DND-41 (cell line): Measurements from ENCODE around the gene LPAR2.

Experiments
- EZH2 ChIP-seq: IDR thresholded peaks from 3 replicates; pipeline ENCODE4 v1.6.1; 2012; ENCODE audit warnings: borderline replicate concordance, low read depth, mild to moderate bottlenecking, moderate library complexity, low read length, inconsistent platforms; ENCODE audit not compliant: severe bottlenecking
- TF ChIP-seq, protein P1 (sequence below): IDR thresholded peaks from 2 replicates; pipeline ENCODE4 v1.5.1; 2012; ENCODE audit warnings: borderline replicate concordance, low read length, moderate library complexity, mild to moderate bottlenecking; ENCODE audit not compliant: poor library complexity, severe bottlenecking; ENCODE audit errors: extremely low read depth

DNA sequence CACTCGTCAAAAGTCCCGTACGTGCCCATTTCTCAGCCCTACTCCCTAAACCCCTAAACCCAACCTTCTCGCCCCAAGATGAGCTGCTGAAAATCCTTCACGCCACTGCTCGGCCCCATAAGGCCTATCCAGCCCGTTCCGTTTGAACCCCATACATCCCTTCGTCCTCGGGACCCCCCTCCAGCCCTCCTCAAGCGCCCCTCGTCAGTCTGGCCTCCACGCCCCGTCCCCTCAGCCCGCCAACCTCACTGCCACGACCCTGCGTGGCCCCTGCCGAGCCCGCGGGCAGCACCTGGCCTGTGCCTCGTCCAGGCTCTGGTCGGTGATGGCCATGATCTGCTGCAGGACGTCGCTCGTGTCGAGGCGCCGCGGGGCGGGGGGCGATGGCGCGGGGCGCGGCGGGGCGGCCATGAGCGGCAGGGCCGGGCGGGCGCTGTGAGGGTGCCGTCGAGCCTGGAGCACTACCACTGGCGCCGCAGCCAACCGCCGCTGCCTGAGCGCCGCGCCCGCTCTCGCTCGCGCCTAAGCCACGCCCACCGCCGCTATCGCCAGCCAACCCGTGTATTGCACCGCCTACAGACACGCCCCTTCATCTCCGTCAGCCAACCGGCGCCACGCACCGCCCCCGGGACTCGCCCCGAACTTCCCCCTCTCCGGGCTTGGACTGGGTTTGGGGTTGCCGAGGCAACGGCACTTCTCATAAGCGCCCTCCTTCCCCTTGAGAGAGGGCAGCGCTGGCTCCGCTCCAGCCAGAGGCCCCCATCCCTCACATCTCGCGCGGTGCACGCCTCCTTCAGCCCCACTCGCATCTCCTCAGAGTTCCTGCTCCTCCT, 9.6 kb downstream of the LPAR2 start, which contains the start of gene PBX4:
- TF ChIP-seq, protein P1, sequence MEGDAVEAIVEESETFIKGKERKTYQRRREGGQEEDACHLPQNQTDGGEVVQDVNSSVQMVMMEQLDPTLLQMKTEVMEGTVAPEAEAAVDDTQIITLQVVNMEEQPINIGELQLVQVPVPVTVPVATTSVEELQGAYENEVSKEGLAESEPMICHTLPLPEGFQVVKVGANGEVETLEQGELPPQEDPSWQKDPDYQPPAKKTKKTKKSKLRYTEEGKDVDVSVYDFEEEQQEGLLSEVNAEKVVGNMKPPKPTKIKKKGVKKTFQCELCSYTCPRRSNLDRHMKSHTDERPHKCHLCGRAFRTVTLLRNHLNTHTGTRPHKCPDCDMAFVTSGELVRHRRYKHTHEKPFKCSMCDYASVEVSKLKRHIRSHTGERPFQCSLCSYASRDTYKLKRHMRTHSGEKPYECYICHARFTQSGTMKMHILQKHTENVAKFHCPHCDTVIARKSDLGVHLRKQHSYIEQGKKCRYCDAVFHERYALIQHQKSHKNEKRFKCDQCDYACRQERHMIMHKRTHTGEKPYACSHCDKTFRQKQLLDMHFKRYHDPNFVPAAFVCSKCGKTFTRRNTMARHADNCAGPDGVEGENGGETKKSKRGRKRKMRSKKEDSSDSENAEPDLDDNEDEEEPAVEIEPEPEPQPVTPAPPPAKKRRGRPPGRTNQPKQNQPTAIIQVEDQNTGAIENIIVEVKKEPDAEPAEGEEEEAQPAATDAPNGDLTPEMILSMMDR: no peak
- TF ChIP-seq EZH2: no peak
